Astrocyte (in vitro differentiated cells and primary cell): ENCODE results near the gene RAB3A.

Experiments used
- EZH2 ChIP-seq: IDR thresholded peaks from 2 replicates; pipeline ENCODE4 v1.6.1; 2012; ENCODE audit warnings: mild to moderate bottlenecking, low read length, inconsistent platforms; ENCODE audit not compliant: insufficient read depth
- TF ChIP-seq, protein P1 (sequence below): IDR thresholded peaks from 2 replicates; pipeline ENCODE4 v1.5.1; 2011; ENCODE audit warnings: low read depth, mild to moderate bottlenecking, inconsistent platforms, low read length, moderate library complexity; ENCODE audit not compliant: insufficient read depth

DNA sequence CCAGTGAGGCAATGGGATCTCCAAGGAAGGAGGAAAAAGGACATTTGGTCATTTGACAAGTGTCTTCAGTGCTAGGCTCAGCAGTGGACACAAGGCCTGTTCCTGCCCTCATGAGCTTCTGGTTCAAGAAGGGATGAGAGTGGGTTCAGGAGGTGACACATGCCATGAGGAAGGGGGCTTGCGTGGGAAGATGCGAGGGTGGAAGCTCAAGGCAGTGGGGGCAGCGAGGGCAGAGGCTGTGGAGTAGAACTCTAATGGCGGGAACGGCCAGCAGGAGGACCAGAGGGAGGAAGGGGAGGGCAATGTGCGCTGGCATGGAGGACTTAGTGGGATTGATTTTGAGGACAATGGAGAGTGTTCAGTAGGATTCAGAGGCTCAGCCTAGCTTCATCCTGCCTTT is 47.6 kb downstream of the RAB3A start:
- TF ChIP-seq, protein P1, sequence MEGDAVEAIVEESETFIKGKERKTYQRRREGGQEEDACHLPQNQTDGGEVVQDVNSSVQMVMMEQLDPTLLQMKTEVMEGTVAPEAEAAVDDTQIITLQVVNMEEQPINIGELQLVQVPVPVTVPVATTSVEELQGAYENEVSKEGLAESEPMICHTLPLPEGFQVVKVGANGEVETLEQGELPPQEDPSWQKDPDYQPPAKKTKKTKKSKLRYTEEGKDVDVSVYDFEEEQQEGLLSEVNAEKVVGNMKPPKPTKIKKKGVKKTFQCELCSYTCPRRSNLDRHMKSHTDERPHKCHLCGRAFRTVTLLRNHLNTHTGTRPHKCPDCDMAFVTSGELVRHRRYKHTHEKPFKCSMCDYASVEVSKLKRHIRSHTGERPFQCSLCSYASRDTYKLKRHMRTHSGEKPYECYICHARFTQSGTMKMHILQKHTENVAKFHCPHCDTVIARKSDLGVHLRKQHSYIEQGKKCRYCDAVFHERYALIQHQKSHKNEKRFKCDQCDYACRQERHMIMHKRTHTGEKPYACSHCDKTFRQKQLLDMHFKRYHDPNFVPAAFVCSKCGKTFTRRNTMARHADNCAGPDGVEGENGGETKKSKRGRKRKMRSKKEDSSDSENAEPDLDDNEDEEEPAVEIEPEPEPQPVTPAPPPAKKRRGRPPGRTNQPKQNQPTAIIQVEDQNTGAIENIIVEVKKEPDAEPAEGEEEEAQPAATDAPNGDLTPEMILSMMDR: no peak
- TF ChIP-seq EZH2: no peak
